SK-N-SH (cell line): ENCODE data around the gene LUC7L3. TPM values are rescaled to one million over a fixed set of nuclear protein-coding genes. Genes with fewer than 3 reads are reported as not detected.

Experiments used
- CTCF ChIA-PET: fragments of 300-600, 350-600 bp; formaldehyde crosslinking; extraction: SDS; loops from one replicate; lab custom pipeline; 2021; lab: Yijun Ruan, JAX
- POLR2A ChIA-PET: fragments of 350-600 bp; sonication (Branson Sonifier 250); formaldehyde crosslinking; extraction: SDS; loops from one replicate; lab custom pipeline; 2020; ENCODE audit warnings: antibody characterized with exemption, inconsistent platforms; lab: Yijun Ruan, JAX
- DNase-seq: peaks from one replicate; pipeline ENCODE4 v3.0.0; 2012
- H2AFZ ChIP-seq: fragments of 200-600 bp; sonication (generic); 2 replicates; pipeline ENCODE4 v1.8.1; 2016; ENCODE audit warnings: antibody characterized with exemption, mild to moderate bottlenecking, low read depth
- H3F3A ChIP-seq: fragments of 200-600 bp; sonication (generic); replicated peaks from 2 replicates; pipeline ENCODE3; 2016; ENCODE audit warnings: antibody characterized with exemption, mild to moderate bottlenecking; ENCODE audit not compliant: insufficient read depth
- H3K27ac ChIP-seq, 2 experiments: fragments of 200-500 bp in 1 of 2; fragments of 200-600 bp in 1 of 2; sonication (Bioruptor generic) in 1 of 2; sonication (generic), shearing (Covaris generic) in 1 of 2; 2 replicates each; pipeline versions ENCODE4 v1.5.1 to v1.6.1; 2014 to 2016; ENCODE audit warnings: low read depth in 2 of 2, inconsistent platforms in 1 of 2, low read length in 1 of 2, mild to moderate bottlenecking in 1 of 2, mixed read lengths in 1 of 2
- H3K27me3 ChIP-seq: fragments of 200-600 bp; sonication (generic), shearing (Covaris generic); 2 replicates; pipeline ENCODE4 v1.6.1; 2016; ENCODE audit warnings: mixed run types; ENCODE audit not compliant: insufficient read depth
- H3K36me3 ChIP-seq, 2 experiments: fragments of 200-500 bp in 1 of 2; fragments of 200-600 bp in 1 of 2; sonication (Bioruptor generic) in 1 of 2; sonication (generic) in 1 of 2; replicated peaks in 1 of 2; 2 replicates each; pipeline versions ENCODE3 to v1.5.1; 2014 to 2016; ENCODE audit warnings: low read length in 1 of 2, mild to moderate bottlenecking in 1 of 2; ENCODE audit not compliant: insufficient read depth in 2 of 2, control insufficient read depth in 1 of 2
- H3K4me1 ChIP-seq, 2 experiments: fragments of 200-500 bp in 1 of 2; fragments of 200-600 bp in 1 of 2; sonication (Bioruptor generic) in 1 of 2; sonication (generic), shearing (Covaris generic) in 1 of 2; 2 replicates each; pipeline versions ENCODE4 v1.5.1 to v1.6.1; 2014 to 2016; ENCODE audit warnings: low read depth in 1 of 2, low read length in 1 of 2, mixed run types in 1 of 2; ENCODE audit not compliant: insufficient read depth in 2 of 2, control insufficient read depth in 1 of 2
- H3K4me2 ChIP-seq: fragments of 200-600 bp; sonication (generic), shearing (Covaris generic); 2 replicates; pipeline ENCODE4 v1.6.1; 2017; ENCODE audit warnings: mixed run types
- H3K4me3 ChIP-seq, 2 experiments: fragments of 200-500 bp in 1 of 2; fragments of 200-600 bp in 1 of 2; sonication (Bioruptor generic) in 1 of 2; sonication (generic), shearing (Covaris generic) in 1 of 2; 2 replicates each; pipeline versions ENCODE4 v1.5.1 to v1.8.1; 2014 to 2016; ENCODE audit warnings: low read depth in 2 of 2, inconsistent platforms in 1 of 2, low read length in 1 of 2, mild to moderate bottlenecking in 1 of 2, mixed read lengths in 1 of 2, moderate library complexity in 1 of 2
- H3K79me2 ChIP-seq: fragments of 200-600 bp; sonication (generic); 2 replicates; pipeline ENCODE4 v1.8.1; 2017; ENCODE audit warnings: mild to moderate bottlenecking; ENCODE audit not compliant: insufficient read depth
- H3K9ac ChIP-seq: fragments of 200-600 bp; sonication (generic); 2 replicates; pipeline ENCODE4 v1.6.1; 2017; ENCODE audit warnings: mixed run types
- H3K9me2 ChIP-seq: fragments of 200-600 bp; sonication (generic); 2 replicates; pipeline ENCODE4 v1.6.1; 2017; ENCODE audit warnings: mixed run types
- H3K9me3 ChIP-seq: fragments of 200-600 bp; sonication (generic); 2 replicates; pipeline ENCODE4 v1.6.1; 2017; ENCODE audit warnings: mixed run types, mild to moderate bottlenecking, moderate library complexity
- H4K20me1 ChIP-seq: fragments of 200-600 bp; sonication (generic); 2 replicates; pipeline ENCODE4 v1.6.1; 2017; ENCODE audit warnings: mild to moderate bottlenecking, mixed run types; ENCODE audit not compliant: insufficient read depth
- CHD2 ChIP-seq: fragments of 150-350 bp; IDR thresholded peaks from 2 replicates; pipeline ENCODE4 v1.6.1; 2018; ENCODE audit warnings: low read length; ENCODE audit not compliant: partially characterized antibody
- ELF1 ChIP-seq: IDR thresholded peaks from 2 replicates; pipeline ENCODE4 v1.4.0; 2012
- EP300 ChIP-seq, 2 experiments: IDR thresholded peaks; 2 replicates each; pipeline versions ENCODE4 v1.4.0 to v1.6.1; 2012; ENCODE audit warnings: borderline replicate concordance in 1 of 2, low read depth in 1 of 2, low read length in 1 of 2
- EZH2phosphoT487 ChIP-seq: fragments of 200-600 bp; sonication (generic); IDR thresholded peaks from 2 replicates; pipeline ENCODE4 v1.6.1; 2017; ENCODE audit warnings: low read depth, mixed run types, mild to moderate bottlenecking, antibody characterized with exemption, moderate library complexity, borderline replicate concordance
- GABPA ChIP-seq: IDR thresholded peaks from 2 replicates; pipeline ENCODE4 v1.4.0; 2012; ENCODE audit warnings: low read depth, mild to moderate bottlenecking
- GATA2 ChIP-seq: sonication (generic); formaldehyde crosslinking; IDR thresholded peaks from 2 replicates; pipeline ENCODE4 v1.5.0; 2020; ENCODE audit warnings: mild to moderate bottlenecking, missing genetic modification reagents
- JUND ChIP-seq: IDR thresholded peaks from 2 replicates; pipeline ENCODE4 v1.4.0; 2012
- NRF1 ChIP-seq: IDR thresholded peaks from 2 replicates; pipeline ENCODE4 v1.6.1; 2012; ENCODE audit warnings: low read depth, mild to moderate bottlenecking, low read length
- POLR2AphosphoS5 ChIP-seq: IDR thresholded peaks from 2 replicates; pipeline ENCODE4 v1.6.1; 2012; ENCODE audit warnings: low read depth, low read length
- RAD21 ChIP-seq: IDR thresholded peaks from 2 replicates; pipeline ENCODE4 v1.6.1; 2012; ENCODE audit warnings: mild to moderate bottlenecking, low read length
- RCOR1 ChIP-seq: fragments of 150-350 bp; IDR thresholded peaks from 2 replicates; pipeline ENCODE4 v1.6.1; 2017; ENCODE audit warnings: antibody characterized with exemption, low read length
- SIN3A ChIP-seq: IDR thresholded peaks from 2 replicates; pipeline ENCODE4 v1.6.1; 2012; ENCODE audit warnings: low read depth, mild to moderate bottlenecking, low read length, moderate library complexity, borderline replicate concordance
- TAF1 ChIP-seq: IDR thresholded peaks from 2 replicates; pipeline ENCODE4 v1.6.1; 2012; ENCODE audit warnings: low read depth, mild to moderate bottlenecking, low read length, moderate library complexity, borderline replicate concordance
- TCF12 ChIP-seq: IDR thresholded peaks from 2 replicates; pipeline ENCODE4 v1.4.0; 2012
- USF1 ChIP-seq: IDR thresholded peaks from 2 replicates; pipeline ENCODE4 v1.4.0; 2012; ENCODE audit warnings: low read depth, borderline replicate concordance
- ZBTB33 ChIP-seq: IDR thresholded peaks from 2 replicates; pipeline ENCODE4 v1.4.0; 2012; ENCODE audit warnings: low read depth, borderline replicate concordance
- WGBS: methylation state at CpG from one replicate; pipeline ENCODE4 v1.1.6; 2017; ENCODE audit warnings: low lambda C conversion rate; 5-methylcytosine and 5-hydroxymethylcytosine counted together
- polyA plus RNA-seq, 3 experiments: library from polyadenylated mRNA; depleted of rRNA; stranded (reverse); fragments of >200 nt; gene quantifications; 2 replicates each; pipeline ENCODE4 v1.2.3, GENCODE V29; 2012

LUC7L3 gene
- polyA plus RNA-seq, 1 of the 3 experiments (the other 2 are of a cell fraction): 154 TPM

GRCh38 chr17:50800196-50800700, 80.8 kb downstream of the LUC7L3 start:
- no peak overlapping the region for H3K4me2 ChIP-seq
- H3K27me3 ChIP-seq: no peaks in the 10 kb centered on the region
- H3K79me2 ChIP-seq: no peaks in the 10 kb centered on the region
- DNase-seq: no peak
- H3K9me3 ChIP-seq: no peaks in the 10 kb centered on the region
- peaks cover 0 to 7% of the 10 kb centered on the region in 2 experiments; a peak in 1 of 4 replicates for H3K4me1 ChIP-seq
- 75% methylated on average over 12 of the region's 12 CpGs for WGBS
- no peaks in the 10 kb centered on the region for H3K9me2 ChIP-seq
- no peak overlapping the region for H2AFZ ChIP-seq
- H3K36me3 ChIP-seq: no peaks in the 10 kb centered on the region
- H3K9ac ChIP-seq: no peak overlapping the region
- H3K27ac ChIP-seq: no peak overlapping the region
- no peak overlapping the region for H3K4me3 ChIP-seq
- POLR2A ChIA-PET: interaction anchor here (1.1 kb wide), 1 partner anchor 13 kb away, joined by 3 read pairs; no protein-coding TSS in a partner anchor
- H3F3A ChIP-seq: no peaks in the 10 kb centered on the region
- CTCF ChIA-PET: interaction anchor here (1.0 to 6.2 kb wide), 5 partner anchors 10 to 52 kb away, joined by 3 to 47 read pairs (median 13); no protein-coding TSS in a partner anchor
- no peak for TF ChIP-seq JUND
- no peak for TF ChIP-seq EZH2phosphoT487
- TF ChIP-seq NRF1: no peak
- no peak for TF ChIP-seq POLR2AphosphoS5
- no peak for TF ChIP-seq TCF12
- no peak for TF ChIP-seq CHD2
- no peak for TF ChIP-seq GATA2 (CRISPR knock-in tag)
- no peak for TF ChIP-seq SIN3A
- TF ChIP-seq TAF1: no peak
- no peak for TF ChIP-seq EP300 (IDR thresholded peaks at IDR 0.05; ENCODE audit: borderline replicate concordance in 1 of 2, low read depth in 1 of 2, low read length in 1 of 2)
- no peak for TF ChIP-seq RAD21
- TF ChIP-seq RCOR1: no peak
- TF ChIP-seq USF1: no peak
- no peak for TF ChIP-seq ELF1
- TF ChIP-seq GABPA: no peak
- TF ChIP-seq ZBTB33: no peak
- TF ChIP-seq, all 33 proteins: peak for 0
- H4K20me1 ChIP-seq: no peaks in the 10 kb centered on the region
